ENCODE measurements around the gene SKA3. TPM values are rescaled to one million over a fixed set of nuclear protein-coding genes. Genes with fewer than 3 reads are reported as not detected.

Gene SKA3
- total RNA-seq, 5 donors from 2014 or later (not counting 1 experiment from before 2014, with no cell fraction given), result 0.69 to 2.7 (median 0.98) TPM

GRCh38 chr13:21150013-21150412 lies 26.3 kb downstream of the SKA3 start:
- H3K27me3 ChIP-seq (replicated peaks in 1 of 2; ENCODE audit: control insufficient read depth in 2 of 2, extremely low read depth in 1 of 2, insufficient read depth in 2 of 2, low read length in 1 of 2), result no peaks in the 10 kb centered on the region
- ChIA-PET CTCF (no interaction called here), POLR2A (no interaction called here)
- no peaks in the 10 kb centered on the region for H3K9me3 ChIP-seq
- ATAC-seq (replicated peaks in 1 of 4) (no peak), DNase-seq (no peak)
- no peaks in the 10 kb centered on the region for H3K9me3 Mint-ChIP-seq
- no peaks in the 10 kb centered on the region for H3K27me3 Mint-ChIP-seq
- H3K36me3 Mint-ChIP-seq, result peaks cover 23% of the 10 kb centered on the region
- H3K36me3 ChIP-seq (ENCODE audit: control insufficient read depth in 2 of 2, extremely low read depth in 1 of 2, insufficient read depth in 1 of 2, low read length in 1 of 2), result peaks cover 7 to 28% of the 10 kb centered on the region in 2 donors
- H3K4me1 ChIP-seq (ENCODE audit: control insufficient read depth in 1 of 2, extremely low read depth in 1 of 2, insufficient read depth in 2 of 2, low read length in 2 of 2), result no peaks in the 10 kb centered on the region
- WGBS (ENCODE audit: insufficient coverage), result no CpG with 5 or more reads among the region's 1 CpG
- H3K4me3 ChIP-seq (ENCODE audit: control insufficient read depth in 1 of 2, extremely low read depth in 1 of 2, low read length in 1 of 2), result no peak overlapping the region
- no peak overlapping the region for H3K27ac Mint-ChIP-seq
- peaks cover 5 to 17% (median 5%) of the 10 kb centered on the region in 3 donors for H3K4me1 Mint-ChIP-seq
- no peak overlapping the region for H3K27ac ChIP-seq (ENCODE audit: low read length)
- H3K4me3 Mint-ChIP-seq, result no peak overlapping the region

GRCh38 chr13:21149568-21149967 lies 26.8 kb downstream of the SKA3 start:
- WGBS (ENCODE audit: insufficient coverage), result 80% methylated on average over 1 of the region's 1 CpG
- H3K4me1 Mint-ChIP-seq, result peaks cover 7 to 22% (median 10%) of the 10 kb centered on the region in 3 donors

GRCh38 chr13:21148557-21149258 lies 27.6 kb downstream of the SKA3 start:
- no peak overlapping the region for H3K27ac ChIP-seq (ENCODE audit: low read length)
- no peak overlapping the region for H3K4me3 ChIP-seq (ENCODE audit: control insufficient read depth in 1 of 2, extremely low read depth in 1 of 2, low read length in 1 of 2)
- no peak overlapping the region for H3K27ac Mint-ChIP-seq
- H3K4me1 Mint-ChIP-seq, result peaks cover 12 to 27% (median 13%) of the 10 kb centered on the region in 3 donors
- no peak for DNase-seq
- no peaks in the 10 kb centered on the region for H3K9me3 Mint-ChIP-seq
- ChIA-PET POLR2A (no interaction called here), CTCF (no interaction called here)
- no peaks in the 10 kb centered on the region for H3K27me3 Mint-ChIP-seq
- no peak for ATAC-seq (replicated peaks in 1 of 4)
- 92% methylated on average over 4 of the region's 5 CpGs for WGBS (ENCODE audit: insufficient coverage)
- H3K9me3 ChIP-seq, result no peaks in the 10 kb centered on the region
- peaks cover 7 to 33% of the 10 kb centered on the region in 2 donors for H3K36me3 ChIP-seq (ENCODE audit: control insufficient read depth in 2 of 2, extremely low read depth in 1 of 2, insufficient read depth in 1 of 2, low read length in 1 of 2)
- no peak overlapping the region for H3K4me3 Mint-ChIP-seq
- peaks cover 23% of the 10 kb centered on the region for H3K36me3 Mint-ChIP-seq
- H3K27me3 ChIP-seq (replicated peaks in 1 of 2; ENCODE audit: control insufficient read depth in 2 of 2, extremely low read depth in 1 of 2, insufficient read depth in 2 of 2, low read length in 1 of 2), result no peaks in the 10 kb centered on the region
- peaks cover 0 to 3% of the 10 kb centered on the region in 2 experiments for H3K4me1 ChIP-seq (ENCODE audit: control insufficient read depth in 1 of 2, extremely low read depth in 1 of 2, insufficient read depth in 2 of 2, low read length in 2 of 2)

More at GRCh38 chr13:21149568-21149967, 26.8 kb downstream of the SKA3 start:
- Histone ChIP-seq H3K4me1 (ENCODE audit: control insufficient read depth in 1 of 2, extremely low read depth in 1 of 2, insufficient read depth in 2 of 2, low read length in 2 of 2) (no peaks in the 10 kb centered on the region), H3K27me3 (replicated peaks in 1 of 2; ENCODE audit: control insufficient read depth in 2 of 2, extremely low read depth in 1 of 2, insufficient read depth in 2 of 2, low read length in 1 of 2) (no peaks in the 10 kb centered on the region), H3K27ac (ENCODE audit: low read length) (no peak overlapping the region), H3K4me3 (ENCODE audit: control insufficient read depth in 1 of 2, extremely low read depth in 1 of 2, low read length in 1 of 2) (no peak overlapping the region), H3K36me3 (ENCODE audit: control insufficient read depth in 2 of 2, extremely low read depth in 1 of 2, insufficient read depth in 1 of 2, low read length in 1 of 2) (peaks cover 7 to 30% of the 10 kb centered on the region in 2 donors), H3K9me3 (no peaks in the 10 kb centered on the region)
- POLR2A ChIA-PET, result no interaction called here
- Mint-ChIP-seq H3K36me3 (peaks cover 23% of the 10 kb centered on the region), H3K27me3 (no peaks in the 10 kb centered on the region), H3K9me3 (no peaks in the 10 kb centered on the region), H3K27ac (no peak overlapping the region), H3K4me3 (no peak overlapping the region)
- peak in 1 of 4 experiments; percentile 23 for ATAC-seq (replicated peaks in 1 of 4)
- DNase-seq, result no peak
- CTCF ChIA-PET, result no interaction called here

GRCh38 chr13:21147827-21148226 lies 28.5 kb downstream of the SKA3 start:
- Mint-ChIP-seq H3K4me3 (no peak overlapping the region), H3K4me1 (peaks cover 21 to 36% (median 22%) of the 10 kb centered on the region in 3 donors), H3K36me3 (peaks cover 30% of the 10 kb centered on the region), H3K9me3 (no peaks in the 10 kb centered on the region), H3K27me3 (no peaks in the 10 kb centered on the region), H3K27ac (no peak overlapping the region)
- Histone ChIP-seq H3K9me3 (no peaks in the 10 kb centered on the region), H3K27me3 (replicated peaks in 1 of 2; ENCODE audit: control insufficient read depth in 2 of 2, extremely low read depth in 1 of 2, insufficient read depth in 2 of 2, low read length in 1 of 2) (no peaks in the 10 kb centered on the region), H3K4me1 (ENCODE audit: control insufficient read depth in 1 of 2, extremely low read depth in 1 of 2, insufficient read depth in 2 of 2, low read length in 2 of 2) (peaks cover 5% of the 10 kb centered on the region in 2 experiments), H3K4me3 (ENCODE audit: control insufficient read depth in 1 of 2, extremely low read depth in 1 of 2, low read length in 1 of 2) (no peak overlapping the region), H3K27ac (ENCODE audit: low read length) (no peak overlapping the region), H3K36me3 (ENCODE audit: control insufficient read depth in 2 of 2, extremely low read depth in 1 of 2, insufficient read depth in 1 of 2, low read length in 1 of 2) (peaks cover 7 to 42% of the 10 kb centered on the region in 2 donors)
- ATAC-seq (replicated peaks in 1 of 4) (peak in 1 of 4 experiments; percentile 11), DNase-seq (no peak)
- CTCF ChIA-PET, result no interaction called here
- POLR2A ChIA-PET, result no interaction called here
- WGBS (ENCODE audit: insufficient coverage), result 87% methylated on average over 3 of the region's 4 CpGs

- Mint-ChIP-seq H3K27ac (peak overlapping the region; percentile 6 to 76), H3K27me3 (no peaks in the 10 kb centered on the region), H3K9me3 (no peaks in the 10 kb centered on the region), H3K4me3 (peak overlapping the region; percentile 59 to 75 (median 69)), H3K36me3 (peaks cover 33% of the 10 kb centered on the region), H3K4me1 (peaks cover 45 to 52% (median 47%) of the 10 kb centered on the region in 3 donors)
- ChIA-PET CTCF (interaction anchor here in 1 of 2 donors (0.6 to 1.2 kb wide), 2 partner anchors 34 to 338 kb away, joined by 3 to 4 read pairs; no protein-coding TSS in a partner anchor), POLR2A (no interaction called here)
- no peak overlapping the region for H3K4me3 ChIP-seq (ENCODE audit: control insufficient read depth in 1 of 2, extremely low read depth in 1 of 2, low read length in 1 of 2)
- H3K4me1 ChIP-seq (ENCODE audit: control insufficient read depth in 1 of 2, extremely low read depth in 1 of 2, insufficient read depth in 2 of 2, low read length in 2 of 2), result peaks cover 14 to 32% of the 10 kb centered on the region in 2 experiments
- H3K36me3 ChIP-seq (ENCODE audit: control insufficient read depth in 2 of 2, extremely low read depth in 1 of 2, insufficient read depth in 1 of 2, low read length in 1 of 2), result peaks cover 7 to 39% of the 10 kb centered on the region in 2 donors
- peak overlapping the region; percentile 6 for H3K27ac ChIP-seq (ENCODE audit: low read length)
- no peaks in the 10 kb centered on the region for H3K9me3 ChIP-seq
- 100% methylated on average over 1 of the region's 3 CpGs for WGBS (ENCODE audit: insufficient coverage)
- DNase-seq, result no peak
- no peak for ATAC-seq (replicated peaks in 1 of 4)
- no peaks in the 10 kb centered on the region for H3K27me3 ChIP-seq (replicated peaks in 1 of 2; ENCODE audit: control insufficient read depth in 2 of 2, extremely low read depth in 1 of 2, insufficient read depth in 2 of 2, low read length in 1 of 2)
Measured at GRCh38 chr13:21142766-21143165, 33.6 kb downstream of the SKA3 start.

GRCh38 chr13:21139374-21139773 lies 37.0 kb downstream of the SKA3 start:
- peaks cover 14 to 32% of the 10 kb centered on the region in 2 experiments for H3K4me1 ChIP-seq (ENCODE audit: control insufficient read depth in 1 of 2, extremely low read depth in 1 of 2, insufficient read depth in 2 of 2, low read length in 2 of 2)
- peak overlapping the region; percentile 87 for H3K27ac ChIP-seq (ENCODE audit: low read length)
- DNase-seq, result no peak
- Mint-ChIP-seq H3K4me1 (peaks cover 30 to 36% (median 36%) of the 10 kb centered on the region in 3 donors), H3K4me3 (peak overlapping the region; percentile 90 to 97 (median 96)), H3K36me3 (peaks cover 14% of the 10 kb centered on the region), H3K27me3 (peaks cover 4 to 15% of the 10 kb centered on the region in 2 donors), H3K27ac (peak overlapping the region; percentile 97 to 98), H3K9me3 (no peaks in the 10 kb centered on the region)
- 79% methylated on average over 8 of the region's 12 CpGs for WGBS (ENCODE audit: insufficient coverage)
- H3K4me3 ChIP-seq (ENCODE audit: control insufficient read depth in 1 of 2, extremely low read depth in 1 of 2, low read length in 1 of 2), result peak overlapping the region in 1 of 2 donors; percentile 98
- no peaks in the 10 kb centered on the region for H3K9me3 ChIP-seq
- H3K27me3 ChIP-seq (replicated peaks in 1 of 2; ENCODE audit: control insufficient read depth in 2 of 2, extremely low read depth in 1 of 2, insufficient read depth in 2 of 2, low read length in 1 of 2), result peaks cover 0 to 8% of the 10 kb centered on the region in 2 experiments
- POLR2A ChIA-PET, result no interaction called here
- H3K36me3 ChIP-seq (ENCODE audit: control insufficient read depth in 2 of 2, extremely low read depth in 1 of 2, insufficient read depth in 1 of 2, low read length in 1 of 2), result peaks cover 0 to 16% of the 10 kb centered on the region in 2 donors
- CTCF ChIA-PET, result no interaction called here
- ATAC-seq (replicated peaks in 1 of 4), result no peak

Measured in T-cell (primary cell).